NCI-H146 treated with DMSO at 0.1 percent for 48 hours (cell line): ENCODE measurements around the gene PAPPA.
A peak's percentile ranks its signal among the peaks of the same experiment; 100 is the strongest.

Experiments
- DNase-seq: peaks from one replicate; lab custom pipeline; 2025; ENCODE audit not compliant: unreplicated experiment; lab: John Stamatoyannopoulos, UW

PAPPA gene

DNA sequence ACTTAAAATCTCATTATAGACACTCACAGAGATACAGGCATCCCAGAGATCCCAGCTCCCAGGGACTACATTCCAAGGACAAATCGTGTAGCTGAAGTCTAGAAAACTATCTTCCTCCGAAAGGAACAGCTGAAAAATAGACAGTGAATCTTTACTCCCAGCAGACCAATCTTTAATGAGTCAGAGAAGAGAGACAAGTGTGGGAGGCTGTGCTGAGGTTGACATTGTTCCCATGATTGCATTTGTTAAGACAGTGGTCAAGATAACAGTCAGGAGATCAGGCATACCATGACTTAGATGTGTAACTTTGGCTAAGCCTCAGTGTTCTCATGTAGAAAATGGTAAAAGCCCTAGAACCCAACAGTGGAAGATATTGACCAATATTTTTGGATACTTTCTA is 120.7 kb downstream of the PAPPA start:
- no peak for DNase-seq

DNA sequence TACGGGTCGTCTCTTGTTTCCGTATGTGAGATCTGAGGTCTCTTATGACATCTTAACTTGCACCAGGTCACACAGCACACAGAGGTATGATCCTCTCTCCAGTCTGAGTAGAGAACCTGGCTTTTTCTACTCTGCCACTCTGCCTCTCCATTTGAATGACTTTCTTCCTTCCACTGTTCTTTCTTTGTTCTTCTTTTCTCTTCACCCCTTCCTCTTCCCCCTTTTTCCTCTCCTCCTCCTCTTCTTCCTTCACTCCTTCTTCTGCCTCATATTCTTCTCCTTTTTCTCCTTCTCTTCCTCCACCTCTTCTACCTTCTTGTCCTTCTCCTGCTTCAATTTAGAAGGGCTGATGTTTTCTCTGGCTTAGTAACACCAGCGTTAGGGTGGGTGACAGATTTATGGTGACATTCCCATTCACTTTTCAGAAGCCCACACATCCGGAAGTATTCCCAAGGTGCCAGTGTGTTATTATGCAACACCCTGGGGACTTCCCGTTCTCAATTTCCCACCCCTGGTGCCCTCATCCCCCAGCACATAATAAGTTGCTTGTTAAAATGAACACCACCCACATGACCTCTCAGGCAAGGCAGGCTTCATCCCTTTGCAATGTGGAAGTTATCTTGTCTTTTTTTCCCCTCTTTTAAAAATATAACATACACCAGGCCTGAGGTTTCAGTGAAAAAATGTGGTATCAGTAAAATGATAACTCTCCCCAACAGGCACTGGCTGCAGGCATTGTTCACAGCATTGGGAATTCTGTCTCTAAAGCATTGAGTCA is 122.0 kb downstream of the PAPPA start:
- DNase-seq, result no peak

- no peak for DNase-seq
These were observed 122.6 kb downstream of the PAPPA start for GRCh38 chr9:116276196-116276493.

DNA sequence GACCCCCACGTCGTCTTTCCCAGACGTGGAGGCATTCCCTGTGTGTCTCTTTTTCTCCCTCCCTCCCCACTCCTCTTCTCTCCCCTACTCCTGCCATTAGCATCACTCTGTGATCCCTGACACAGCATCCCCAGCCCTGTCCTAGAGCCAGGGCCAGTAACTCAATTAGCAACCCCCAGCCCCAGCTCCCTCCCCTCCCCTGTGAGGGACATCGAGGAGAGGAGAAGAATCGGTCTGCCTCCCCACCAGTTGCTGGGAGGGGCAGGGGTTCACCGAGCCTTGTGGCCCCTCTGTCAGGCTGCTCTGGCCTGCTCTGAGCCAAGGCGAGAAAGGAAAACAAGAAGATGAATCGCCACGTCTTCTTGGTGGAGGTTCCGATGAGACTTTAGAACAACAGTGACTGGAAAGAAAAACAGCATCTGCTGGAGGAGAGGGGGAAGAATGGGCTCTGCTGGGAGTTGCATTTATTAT is 123.1 kb downstream of the PAPPA start:
- DNase-seq, result no peak

DNA sequence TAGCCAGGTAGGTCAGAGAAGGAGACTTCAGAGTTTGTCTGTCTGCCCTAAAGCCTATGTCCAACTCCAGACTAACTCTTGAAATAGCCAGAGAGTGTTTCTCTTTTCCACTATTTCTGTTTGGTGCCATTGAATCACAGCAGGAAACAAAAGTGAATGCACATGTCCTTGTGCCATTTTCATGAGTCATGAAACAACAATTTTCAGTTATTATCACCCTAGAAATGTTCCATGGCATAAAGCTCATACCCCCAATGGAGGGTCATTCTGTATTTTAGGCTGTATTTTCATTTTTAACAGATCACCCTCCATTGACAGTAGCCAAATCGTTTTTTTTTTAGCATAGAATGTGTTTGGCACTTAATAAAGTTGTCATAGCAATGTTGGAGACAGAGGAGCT is 124.7 kb downstream of the PAPPA start:
- DNase-seq, result no peak

DNA sequence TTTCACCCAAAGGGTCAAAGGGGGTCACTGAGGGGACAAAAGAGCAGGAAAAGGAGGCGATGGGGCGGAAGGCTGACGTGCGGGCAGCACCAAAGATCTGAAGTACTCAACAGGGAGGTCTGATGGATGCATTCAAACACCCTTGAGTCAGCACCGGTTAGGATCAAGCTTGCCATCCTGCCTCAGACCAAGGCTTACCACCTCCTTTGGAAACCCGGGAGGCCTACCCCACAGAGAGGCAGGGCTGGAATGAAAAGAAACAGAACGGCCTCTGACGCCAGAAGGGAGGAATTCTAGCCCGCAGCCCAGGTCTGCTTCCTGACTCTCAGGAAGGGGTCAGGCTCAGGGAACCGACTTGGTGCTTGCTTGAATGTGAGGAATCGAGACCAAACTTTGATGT is 125.6 kb downstream of the PAPPA start:
- DNase-seq, result no peak

DNA sequence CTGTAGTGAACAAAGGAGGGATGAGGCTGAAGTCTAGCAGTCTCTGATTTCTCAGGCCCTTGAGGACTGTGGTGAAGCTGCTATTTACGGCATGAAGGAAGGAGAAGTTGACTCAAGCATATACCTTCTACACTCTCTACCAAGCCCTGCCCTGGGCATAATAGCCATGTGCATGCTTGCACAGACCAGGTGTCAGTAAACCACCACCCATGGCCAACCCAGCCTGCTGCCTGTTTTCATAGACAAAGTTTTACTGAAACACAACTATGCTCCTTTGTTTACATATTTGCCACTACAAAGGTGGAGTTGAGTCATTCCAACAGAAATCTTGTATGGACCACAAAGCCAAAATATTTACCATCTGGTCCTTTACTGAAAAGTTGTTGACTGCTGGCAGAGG is 126.9 kb downstream of the PAPPA start:
- no peak for DNase-seq

GRCh38 chr9:116282597-116282996 is 129.0 kb downstream of the PAPPA start:
- DNase-seq, result peak; percentile 36

DNA sequence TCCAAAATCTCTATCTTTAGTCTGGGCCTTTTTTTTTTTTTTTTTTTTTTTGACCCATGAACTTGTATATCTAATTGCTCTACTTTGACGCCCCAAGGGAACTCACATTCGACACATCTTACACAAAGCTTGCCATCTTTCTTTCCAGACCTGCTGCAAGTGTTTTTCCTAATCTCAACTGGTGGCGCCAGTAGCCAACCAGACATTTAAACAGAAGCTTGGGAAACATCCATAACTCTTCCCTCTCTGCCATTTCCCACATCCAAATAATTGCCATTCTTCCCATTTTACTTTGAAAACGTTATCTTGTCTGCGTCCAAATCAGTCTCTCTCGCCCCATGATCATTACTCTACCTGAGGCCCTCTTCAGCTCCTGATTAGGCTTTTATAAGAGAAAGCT is 130.9 kb downstream of the PAPPA start:
- no peak for DNase-seq

DNA sequence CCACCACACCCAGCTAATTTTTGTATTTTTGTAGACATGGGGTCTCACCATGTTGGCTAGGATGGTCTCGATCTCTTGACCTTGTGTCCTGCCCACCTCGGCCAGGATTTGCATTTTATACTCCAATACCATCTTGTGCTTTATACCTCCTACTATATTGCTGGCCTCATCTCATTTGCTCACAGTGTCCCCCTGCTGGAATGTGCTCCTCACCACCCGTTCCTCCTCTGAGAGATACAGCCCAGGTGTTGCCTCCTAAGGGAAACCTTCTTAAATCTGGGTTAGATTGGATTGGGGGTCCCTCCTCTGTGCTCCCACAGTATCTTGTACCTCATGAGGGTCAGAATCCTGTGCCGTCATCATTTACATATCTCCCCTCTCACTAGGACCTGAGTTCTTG is 131.7 kb downstream of the PAPPA start:
- no peak for DNase-seq

DNA sequence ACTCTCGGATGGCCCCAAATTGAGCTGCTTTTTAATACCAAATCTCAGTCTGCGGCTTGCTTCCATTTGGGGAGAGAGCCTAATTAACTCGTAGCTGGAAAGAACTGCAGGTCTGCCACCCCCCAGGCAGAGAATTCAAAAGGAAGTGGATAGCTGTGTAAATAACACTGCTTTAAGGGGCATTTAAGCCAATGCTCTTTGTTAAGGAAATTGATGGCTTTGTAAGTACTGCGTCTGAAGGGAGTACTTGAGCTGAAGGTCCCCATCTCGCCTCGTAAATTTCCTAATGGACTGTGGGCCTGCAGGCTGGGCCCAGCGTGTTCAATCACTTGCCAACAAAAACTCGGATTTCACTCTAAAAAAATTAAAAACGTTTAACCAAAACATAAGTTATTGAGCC is 132.7 kb downstream of the PAPPA start:
- DNase-seq, result peak; percentile 59

DNA sequence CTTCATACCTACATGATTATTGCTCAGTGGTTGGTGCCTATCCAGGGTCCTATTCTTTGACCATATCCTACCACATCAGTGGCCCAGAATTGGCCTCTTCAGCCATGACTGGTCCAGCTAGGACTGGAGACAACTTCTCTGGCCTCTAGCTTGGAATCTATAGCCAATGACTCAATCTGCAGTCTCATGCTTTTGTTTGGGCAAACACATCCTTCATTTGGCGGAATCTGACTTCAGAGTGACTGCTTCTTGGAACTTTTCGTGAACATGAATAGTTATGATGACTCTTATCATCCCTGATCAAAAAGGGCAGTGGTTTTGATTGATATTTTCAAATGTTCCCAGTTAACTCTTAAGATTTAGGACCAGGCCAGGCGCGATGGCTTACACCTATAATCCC is 134.1 kb downstream of the PAPPA start:
- no peak for DNase-seq

GRCh38 chr9:116288658-116289057 is 135.1 kb downstream of the PAPPA start:
- DNase-seq, result no peak

DNA sequence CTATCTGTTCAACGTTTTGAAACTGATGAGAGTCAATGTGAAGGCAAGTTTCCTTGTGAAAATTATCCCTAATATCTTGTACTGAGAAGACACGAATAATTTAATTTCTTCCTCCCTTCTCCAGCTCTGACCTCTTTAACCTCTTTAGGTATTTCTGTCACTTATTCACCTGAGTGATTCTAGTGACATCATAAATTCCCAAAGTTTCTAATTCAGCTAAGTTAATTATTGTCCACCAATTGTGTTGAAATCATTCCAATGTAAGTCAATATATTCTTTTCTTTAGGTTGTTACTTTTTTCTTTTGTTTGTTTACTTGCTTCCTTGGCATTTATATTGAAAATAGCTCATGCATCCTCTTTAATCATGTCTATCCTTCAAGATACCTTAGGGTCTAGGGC is 143.8 kb downstream of the PAPPA start:
- no peak for DNase-seq

DNA sequence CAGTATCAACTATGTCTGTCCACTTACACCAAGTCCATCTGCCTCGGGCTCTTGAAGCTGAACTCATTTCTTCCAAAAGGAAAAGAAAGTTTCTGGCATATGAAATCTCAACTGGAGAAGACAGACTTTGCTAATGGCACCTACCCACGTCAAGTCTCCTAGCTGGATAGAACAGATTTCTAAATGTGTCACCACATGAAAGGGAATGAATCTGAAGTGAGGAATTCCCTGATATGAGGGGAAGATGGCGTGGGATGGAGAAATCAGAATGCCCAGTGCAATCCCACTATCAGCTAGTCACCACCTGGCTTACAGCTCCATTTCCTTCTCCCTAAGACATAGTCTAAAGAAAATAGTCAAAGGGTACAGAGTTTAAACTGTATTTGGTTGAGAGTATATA is 144.7 kb downstream of the PAPPA start:
- no peak for DNase-seq

DNA sequence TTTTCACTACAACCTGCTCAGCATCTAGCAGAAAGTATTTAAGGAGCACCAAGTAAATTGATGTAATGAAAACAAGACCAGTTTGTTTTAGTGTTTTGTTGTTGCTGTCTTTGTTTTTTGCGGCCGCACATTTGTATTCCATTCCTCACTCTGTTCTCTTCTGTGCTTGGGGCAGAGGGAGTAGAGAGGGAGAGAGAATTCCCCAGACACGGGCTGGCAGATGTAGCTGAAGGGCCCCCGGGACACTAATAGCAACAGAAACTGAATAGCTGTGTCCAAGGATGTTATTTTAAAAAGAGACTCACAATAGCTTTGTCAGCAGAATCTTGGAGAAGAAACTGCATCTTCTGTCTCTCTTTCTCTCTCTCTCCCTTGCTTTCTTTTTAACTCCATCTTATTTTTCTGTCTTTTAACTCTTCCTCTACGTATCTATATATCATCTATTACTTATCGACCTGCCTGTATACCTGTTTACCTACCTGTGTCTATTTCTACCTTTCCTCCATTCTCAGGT is 145.3 kb downstream of the PAPPA start:
- no peak for DNase-seq

DNA sequence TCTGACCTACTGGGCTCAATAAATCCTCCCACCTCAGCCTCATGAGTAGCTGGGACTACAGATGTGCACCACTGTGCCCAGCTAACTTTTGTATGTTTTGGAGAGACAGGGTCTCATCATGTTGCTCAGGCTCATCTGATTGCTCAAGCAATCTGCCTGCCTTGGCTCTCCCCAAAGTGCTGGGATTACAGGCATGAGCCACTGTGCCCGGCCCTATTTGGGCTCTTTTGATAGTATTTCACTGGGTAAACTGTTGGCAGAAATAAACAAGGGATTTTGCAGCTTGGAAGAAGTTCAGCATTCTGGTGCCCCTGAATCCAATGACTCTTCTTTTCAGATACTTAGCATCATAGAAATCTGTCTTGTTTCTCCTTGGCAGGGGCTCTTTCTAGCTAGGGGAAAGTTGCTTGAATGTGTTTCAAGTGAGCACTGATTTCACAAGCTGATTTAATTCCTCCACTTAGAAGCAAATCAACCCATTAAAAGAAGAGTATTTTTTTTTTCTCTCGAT is 146.8 kb downstream of the PAPPA start:
- no peak for DNase-seq

DNA sequence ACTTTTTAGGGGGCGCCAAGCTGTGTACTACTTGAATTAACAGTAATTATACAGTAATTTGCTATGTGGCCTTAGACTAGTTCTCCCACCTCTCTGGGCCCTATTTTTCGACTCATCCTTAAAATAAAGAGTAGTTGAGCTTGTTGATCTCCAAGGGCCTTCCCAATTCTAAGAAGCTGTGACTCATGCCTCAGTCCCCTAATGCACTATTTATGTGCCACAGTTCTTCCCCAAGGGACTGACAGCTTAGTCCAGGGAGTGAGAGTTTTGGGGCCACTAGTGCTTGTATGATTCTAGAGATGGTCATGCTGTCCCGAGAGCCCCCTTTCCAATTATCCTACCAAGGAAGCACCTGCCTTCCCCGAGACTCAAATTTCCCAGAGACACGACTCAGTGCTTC is 149.7 kb downstream of the PAPPA start:
- DNase-seq, result no peak

- DNase-seq, result no peak
These were observed 150.4 kb downstream of the PAPPA start for GRCh38 chr9:116303886-116304538.

DNA sequence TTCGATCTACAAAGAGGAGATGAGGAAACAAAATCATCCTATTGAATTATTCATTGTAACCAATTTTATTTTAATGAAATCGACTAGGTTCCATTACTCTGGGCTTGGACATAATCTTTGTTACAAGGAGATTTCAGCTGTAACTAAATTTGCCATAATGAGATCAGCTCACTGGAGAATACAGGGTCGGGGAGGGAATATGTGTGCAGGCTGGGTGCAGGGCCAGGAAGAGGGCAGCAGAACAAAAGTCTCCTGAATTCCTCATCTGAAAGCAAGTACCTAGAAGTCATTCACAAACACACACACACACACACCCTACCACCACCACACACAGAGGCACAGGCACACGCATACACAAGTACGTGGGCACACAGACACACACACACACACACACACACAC is 151.2 kb downstream of the PAPPA start:
- no peak for DNase-seq

DNA sequence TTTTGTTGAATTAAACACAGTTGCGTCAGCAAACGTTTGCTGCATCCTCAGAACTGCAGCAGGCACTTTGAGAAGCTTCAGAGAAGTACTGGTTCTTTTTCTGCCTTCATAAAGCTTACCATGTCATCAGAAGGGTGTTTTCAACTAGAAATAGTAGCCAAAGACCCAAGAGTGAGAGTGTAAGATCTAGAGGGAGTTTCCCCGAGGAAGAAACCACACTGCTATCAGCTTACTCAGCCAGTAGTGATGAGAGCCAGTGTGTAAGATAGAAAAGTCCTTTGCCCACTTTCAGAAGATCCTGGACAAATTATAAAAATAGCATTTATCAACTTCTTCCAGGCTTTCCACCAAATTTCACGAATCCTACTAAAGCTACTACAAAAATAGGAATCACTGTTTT is 154.5 kb downstream of the PAPPA start:
- DNase-seq, result no peak

- no peak for DNase-seq
These were observed 156.5 kb downstream of the PAPPA start for GRCh38 chr9:116309900-116310611.
